Body of pancreas (tissue), 4 donors: ENCODE results near the gene GPR171. TPM values are rescaled to one million over a fixed set of nuclear protein-coding genes. Genes with fewer than 3 reads are reported as not detected.

Experiments used
- ATAC-seq: fragments of 150-250 bp; one replicate; pipeline ENCODE4 v1.9.1; 2016
- DNase-seq, 4 donors: peaks; one replicate each; pipeline ENCODE4 v3.0.0-alpha.2; 2019
- H3K27ac ChIP-seq, 4 donors: fragments of 200-600 bp; sonication (generic); 1 replicate in 3 of 4; 2 replicates in 1 of 4; pipeline versions ENCODE4 v1.5.1 to v1.6.1; 2016 to 2019; ENCODE audit warnings: mild to moderate bottlenecking in 1 of 4, mixed read lengths in 1 of 4, moderate library complexity in 1 of 4
- H3K27me3 ChIP-seq, 2 donors: fragments of 200-600 bp; sonication (generic); one replicate each; pipeline ENCODE4 v1.6.0; 2016; ENCODE audit warnings: mild to moderate bottlenecking in 1 of 2
- H3K36me3 ChIP-seq, 2 donors: fragments of 200-600 bp; sonication (generic); replicated peaks in 1 of 2; 2 replicates each; pipeline ENCODE4 v1.5.1; 2016; ENCODE audit warnings: low read depth in 2 of 2; ENCODE audit not compliant: insufficient read depth in 1 of 2
- H3K4me1 ChIP-seq: fragments of 200-600 bp; sonication (generic); one replicate; pipeline ENCODE4 v1.6.0; 2016
- H3K4me3 ChIP-seq, 2 donors: fragments of 200-600 bp; sonication (generic); 1 replicate in 1 of 2; 2 replicates in 1 of 2; pipeline ENCODE4 v1.5.1; 2016 to 2019
- H3K9me3 ChIP-seq, 3 donors: fragments of 200-600 bp; sonication (generic); 1 replicate in 2 of 3; 2 replicates in 1 of 3; pipeline ENCODE4 v1.5.1; 2016
- CTCF ChIP-seq, 7 experiments: fragments of 450-650 bp in 4 of 7; fragments of 200-600 bp in 3 of 7; sonication (generic) in 3 of 7; IDR thresholded peaks; one replicate each; pipeline ENCODE4 v1.5.1; 2016 to 2019; ENCODE audit warnings: antibody characterized with exemption in 7 of 7
- POLR2A ChIP-seq, 3 donors: fragments of 450-650 bp; IDR thresholded peaks; one replicate each; pipeline ENCODE4 v1.6.1; 2016; ENCODE audit warnings: antibody characterized with exemption in 3 of 3, mild to moderate bottlenecking in 2 of 3
- WGBS, 2 donors: methylation state at CpG; one replicate each; pipeline ENCODE4 v1.1.5; 2017; 5-methylcytosine and 5-hydroxymethylcytosine counted together
- intact Hi-C: fragments of 100-400 bp; cut with DNase I; formaldehyde crosslinking; loops from one replicate; pipeline ENCODE4 v1.15.1; 2023
- total RNA-seq, 2 donors: library from RNA; depleted of rRNA; stranded (reverse); fragments of >200 nt; gene quantifications; one replicate each; pipeline ENCODE4 v1.1.0, GENCODE V29; 2016

GPR171 gene
- total RNA-seq, 2 donors from 2014 or later: 0.78 TPM; not detected in 1

- no peaks in the 10 kb centered on the region for H3K4me1 ChIP-seq
- DNase-seq (no peak), ATAC-seq (no peak)
- intact Hi-C loops: no loop called here
- WGBS, 2 donors: 84 to 87% methylated on average over 3 of the region's 3 CpGs
- H3K4me3 ChIP-seq: no peak overlapping the region
- no peaks in the 10 kb centered on the region for H3K27me3 ChIP-seq
- no peak overlapping the region for H3K27ac ChIP-seq
- TF ChIP-seq CTCF (IDR thresholded peaks at IDR 0.05): no peak
- TF ChIP-seq POLR2A (IDR thresholded peaks at IDR 0.05): no peak
- no peaks in the 10 kb centered on the region for H3K9me3 ChIP-seq
- H3K36me3 ChIP-seq: no peaks in the 10 kb centered on the region
Observed at GRCh38 chr3:151204530-151205402, 1.8 kb upstream of the GPR171 start.

GRCh38 chr3:151201051-151201730, 1.8 kb downstream of the GPR171 start:
- intact Hi-C loops: no loop called here
- Histone ChIP-seq H3K27me3 (no peaks in the 10 kb centered on the region), H3K27ac (no peak overlapping the region), H3K9me3 (no peaks in the 10 kb centered on the region), H3K4me3 (no peak overlapping the region), H3K36me3 (no peaks in the 10 kb centered on the region), H3K4me1 (no peaks in the 10 kb centered on the region)
- DNase-seq: no peak
- no peak for TF ChIP-seq CTCF (IDR thresholded peaks at IDR 0.05)
- TF ChIP-seq POLR2A (IDR thresholded peaks at IDR 0.05): no peak
- WGBS, 2 donors: 87 to 90% methylated on average over 7 of the region's 7 CpGs
- ATAC-seq: no peak

GRCh38 chr3:151200586-151200985, 2.4 kb downstream of the GPR171 start:
- intact Hi-C loops: no loop called here
- TF ChIP-seq CTCF (IDR thresholded peaks at IDR 0.05) (no peak), POLR2A (IDR thresholded peaks at IDR 0.05) (no peak)
- Histone ChIP-seq H3K9me3 (no peaks in the 10 kb centered on the region), H3K36me3 (no peaks in the 10 kb centered on the region), H3K4me3 (no peak overlapping the region), H3K4me1 (no peaks in the 10 kb centered on the region), H3K27ac (no peak overlapping the region), H3K27me3 (no peaks in the 10 kb centered on the region)
- 32 to 41% methylated on average over 2 of the region's 2 CpGs for WGBS, 2 donors
- no peak for ATAC-seq
- DNase-seq: no peak

GRCh38 chr3:151199554-151200438, 3.2 kb downstream of the GPR171 start:
- intact Hi-C loops: no loop called here
- 85 to 88% methylated on average over 4 of the region's 4 CpGs for WGBS, 2 donors
- no peak overlapping the region for H3K4me3 ChIP-seq
- no peak overlapping the region for H3K27ac ChIP-seq
- no peak for TF ChIP-seq POLR2A (IDR thresholded peaks at IDR 0.05)
- no peak for TF ChIP-seq CTCF (IDR thresholded peaks at IDR 0.05)
- no peaks in the 10 kb centered on the region for H3K27me3 ChIP-seq
- DNase-seq (no peak), ATAC-seq (no peak)
- H3K4me1 ChIP-seq: no peaks in the 10 kb centered on the region
- H3K36me3 ChIP-seq: no peaks in the 10 kb centered on the region
- no peaks in the 10 kb centered on the region for H3K9me3 ChIP-seq
